Activated CD4-positive, alpha-beta memory T cell treated with anti-CD3 and anti-CD28 coated beads, Interleukin-2, amount 10 ng/mL, durations not matched to agents 7 days and 5 days (primary cell): Measurements from ENCODE around the gene NUDT13. TPM values are rescaled to one million over a fixed set of nuclear protein-coding genes. Genes with fewer than 3 reads are reported as not detected.
"Not testable (repeated sequence)": the region's sequence is repeated elsewhere in the genome, so short reads cannot be mapped to it uniquely, and the experiment has no call there.

Experiments
- CTCF ChIA-PET: fragments of 350-600 bp; sonication (Branson Sonifier 250); formaldehyde crosslinking; loops from one replicate; lab custom pipeline; 2021; ENCODE audit warnings: antibody characterized with exemption, inconsistent platforms; lab: Charles Lee
- POLR2A ChIA-PET: fragments of 350-600 bp; sonication (Branson Sonifier 250); formaldehyde crosslinking; loops from one replicate; lab custom pipeline; 2021; ENCODE audit warnings: antibody characterized with exemption; lab: Charles Lee
- DNase-seq: peaks from one replicate; pipeline ENCODE4 v3.0.0-alpha.2; 2020
- H3K27ac Mint-ChIP-seq: one replicate; pipeline ENCODE4 v1.8.0; 2021; ENCODE audit warnings: mild to moderate bottlenecking, mixed read lengths
- H3K27me3 Mint-ChIP-seq: one replicate; pipeline ENCODE4 v1.8.0; 2021; ENCODE audit warnings: mixed read lengths
- H3K36me3 Mint-ChIP-seq: one replicate; pipeline ENCODE4 v1.8.0; 2021; ENCODE audit warnings: low read depth, mixed read lengths
- H3K4me1 Mint-ChIP-seq: one replicate; pipeline ENCODE4 v1.8.0; 2021; ENCODE audit warnings: mixed read lengths
- H3K4me3 Mint-ChIP-seq: one replicate; pipeline ENCODE4 v1.8.0; 2021; ENCODE audit warnings: mild to moderate bottlenecking, mixed read lengths
- H3K9me3 Mint-ChIP-seq: one replicate; pipeline ENCODE4 v1.8.0; 2021; ENCODE audit warnings: mixed read lengths
- total RNA-seq, 2 experiments: library from RNA; stranded (reverse); gene quantifications; one replicate each; pipeline ENCODE4 v1.2.3, GENCODE V29; 2021

NUDT13 gene
- total RNA-seq, 2 experiments from 2014 or later, result 1.5 to 1.6 TPM

DNA sequence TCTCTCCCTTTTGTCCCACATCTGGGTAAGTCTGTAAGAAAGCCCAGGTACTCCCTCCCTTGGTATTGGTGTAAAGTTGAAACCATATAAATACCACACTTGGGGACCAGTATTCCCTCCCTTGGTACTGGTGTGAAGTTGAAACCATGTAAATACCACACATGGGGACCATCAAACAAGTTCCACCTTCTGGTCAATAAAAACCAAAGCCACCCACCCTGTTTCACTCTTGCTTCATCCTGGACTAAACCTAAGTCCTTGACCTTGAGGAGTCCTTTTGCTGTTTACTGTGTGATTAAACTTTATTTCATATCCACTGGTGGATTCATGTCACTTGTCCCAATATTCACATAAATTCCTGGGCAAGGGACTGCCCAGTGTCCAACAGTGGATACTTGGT lies 22.0 kb upstream of the NUDT13 start:
- Mint-ChIP-seq H3K27me3 (no peaks in the 10 kb centered on the region), H3K4me1 (peaks cover 10% of the 10 kb centered on the region), H3K36me3 (peaks cover 7% of the 10 kb centered on the region), H3K27ac (no peak overlapping the region), H3K4me3 (no peak overlapping the region), H3K9me3 (no peaks in the 10 kb centered on the region)
- CTCF ChIA-PET, result no interaction called here
- POLR2A ChIA-PET, result interaction anchor here (1.5 kb wide), 1 partner anchor 159 kb away, joined by 4 read pairs; the partner anchor contains the start of gene DNAJC9
- DNase-seq, result no peak

DNA sequence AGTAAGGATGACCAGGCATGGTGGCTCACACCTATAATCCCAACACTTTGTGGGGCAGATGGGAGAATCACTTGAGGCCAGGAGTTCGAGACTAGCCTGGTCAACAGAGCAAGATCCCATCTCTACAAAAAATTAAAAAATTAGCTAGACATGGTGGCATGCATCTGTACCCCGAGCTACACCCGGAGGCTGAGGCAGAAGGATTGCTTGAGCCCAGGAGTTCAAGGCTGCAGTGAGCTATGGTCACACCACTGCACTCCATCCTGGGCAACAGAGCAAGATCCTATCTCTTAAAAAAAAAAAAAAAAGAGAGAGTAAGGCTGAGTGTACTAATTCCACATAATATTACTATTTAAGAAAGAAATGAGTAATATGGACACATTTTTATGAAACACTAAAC lies 17.4 kb upstream of the NUDT13 start:
- ChIA-PET POLR2A (interaction anchor here (1.1 kb wide), 1 partner anchor 13 kb away, joined by 3 read pairs; no protein-coding TSS in a partner anchor), CTCF (interaction anchor here (0.7 to 4.9 kb wide), 2 partner anchors 37 to 66 kb away, joined by 3 to 59 read pairs; no protein-coding TSS in a partner anchor)
- Mint-ChIP-seq H3K4me1 (peaks cover 33% of the 10 kb centered on the region), H3K36me3 (peaks cover 7% of the 10 kb centered on the region), H3K27me3 (no peaks in the 10 kb centered on the region), H3K27ac (no peak overlapping the region), H3K9me3 (no peaks in the 10 kb centered on the region), H3K4me3 (no peak overlapping the region)
- DNase-seq, result no peak

DNA sequence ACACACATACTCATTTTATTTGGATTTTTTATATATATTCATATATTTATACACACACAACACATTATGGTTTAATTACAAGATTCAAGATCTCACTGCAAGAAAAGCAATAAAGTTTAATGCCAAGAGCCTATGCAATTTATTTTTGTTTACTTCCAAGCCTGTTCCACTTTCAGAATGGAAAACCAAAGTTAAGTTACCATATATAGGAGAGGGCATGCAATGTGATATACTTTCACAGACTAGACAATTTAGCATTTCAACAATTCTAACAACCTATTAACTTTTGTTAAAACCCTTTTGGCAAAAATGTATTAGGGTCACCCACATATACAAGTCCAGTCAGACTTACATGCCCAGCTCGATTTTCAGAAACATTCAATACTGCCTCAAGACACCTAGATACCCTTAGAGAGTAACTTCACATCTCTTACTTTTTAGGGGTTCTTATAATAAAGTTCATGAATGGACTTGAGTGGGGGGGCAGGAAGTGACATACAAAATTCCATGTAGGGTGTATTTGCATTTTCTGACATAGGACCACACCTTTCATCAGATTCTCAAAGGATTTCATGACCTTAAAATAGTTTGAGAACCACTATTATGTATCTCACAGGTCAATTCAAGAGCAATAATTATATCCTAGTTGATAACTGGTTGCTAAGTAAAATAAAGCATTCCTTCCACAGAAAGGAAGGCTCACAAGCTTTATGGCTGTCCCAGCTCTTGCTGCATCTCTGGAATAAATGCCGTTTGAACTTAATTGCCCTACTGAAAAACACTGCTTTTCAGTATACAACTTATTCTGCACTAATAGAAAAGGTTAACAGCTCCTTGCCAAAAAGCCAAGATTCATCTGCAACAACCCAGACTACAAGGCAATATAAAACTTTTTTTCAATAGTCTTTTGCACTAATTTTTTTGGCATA lies 16.1 kb upstream of the NUDT13 start:
- Mint-ChIP-seq H3K27ac (no peak overlapping the region), H3K36me3 (peaks cover 7% of the 10 kb centered on the region), H3K9me3 (no peaks in the 10 kb centered on the region), H3K4me3 (peak overlapping the region; percentile 92), H3K4me1 (peaks cover 29% of the 10 kb centered on the region), H3K27me3 (no peaks in the 10 kb centered on the region)
- POLR2A ChIA-PET, result interaction anchor here (1.3 to 3.8 kb wide), 4 partner anchors 16 to 74 kb away, joined by 3 to 35 read pairs (median 16); partner anchors contain the start of genes ECD, FAM149B1 and NUDT13
- no peak for DNase-seq
- CTCF ChIA-PET, result interaction anchor here (0.6 to 4.9 kb wide), 6 partner anchors 18 to 103 kb away, joined by 3 to 59 read pairs (median 22); partner anchors contain the start of genes ECD and FAM149B1

DNA sequence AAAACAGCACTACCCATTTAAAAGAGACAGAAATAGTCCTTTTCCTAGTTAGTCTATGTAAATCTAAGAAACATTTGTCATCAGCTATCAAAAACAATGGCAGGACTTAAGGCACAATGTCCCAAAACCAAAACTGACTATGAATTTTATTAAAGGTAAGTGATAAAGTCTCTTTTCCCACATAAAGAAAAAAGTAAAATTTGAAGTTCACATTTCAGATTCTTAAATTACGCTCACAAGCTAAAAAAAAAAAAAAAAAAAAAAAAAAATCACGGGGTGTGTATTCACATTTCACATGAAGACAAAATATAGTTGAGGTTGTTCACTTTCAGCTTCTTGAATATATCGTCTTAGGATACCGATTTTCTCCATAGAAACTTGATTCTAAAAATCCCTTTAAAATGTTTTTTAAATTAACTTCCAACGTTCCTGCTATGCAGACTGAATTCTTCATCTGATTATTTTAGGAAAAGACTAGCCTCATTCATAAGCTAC lies 15.2 kb upstream of the NUDT13 start:
- H3K27ac Mint-ChIP-seq, result peak overlapping the region; percentile 88
- ChIA-PET POLR2A (interaction anchor here (1.1 to 3.8 kb wide), 14 partner anchors 10 to 469 kb away, joined by 3 to 35 read pairs (median 5); partner anchors contain the start of genes CFAP70, DNAJC9, ECD and FAM149B1), CTCF (interaction anchor here (0.6 to 4.9 kb wide), 16 partner anchors 12 to 1502 kb away, joined by 3 to 65 read pairs (median 6); partner anchors contain the start of genes ECD, FAM149B1 and NUDT13)
- no peak for DNase-seq
- no peaks in the 10 kb centered on the region for H3K9me3 Mint-ChIP-seq
- no peaks in the 10 kb centered on the region for H3K27me3 Mint-ChIP-seq
- peaks cover 29% of the 10 kb centered on the region for H3K4me1 Mint-ChIP-seq
- H3K36me3 Mint-ChIP-seq, result peaks cover 7% of the 10 kb centered on the region
- peak overlapping the region; percentile 92 for H3K4me3 Mint-ChIP-seq

DNA sequence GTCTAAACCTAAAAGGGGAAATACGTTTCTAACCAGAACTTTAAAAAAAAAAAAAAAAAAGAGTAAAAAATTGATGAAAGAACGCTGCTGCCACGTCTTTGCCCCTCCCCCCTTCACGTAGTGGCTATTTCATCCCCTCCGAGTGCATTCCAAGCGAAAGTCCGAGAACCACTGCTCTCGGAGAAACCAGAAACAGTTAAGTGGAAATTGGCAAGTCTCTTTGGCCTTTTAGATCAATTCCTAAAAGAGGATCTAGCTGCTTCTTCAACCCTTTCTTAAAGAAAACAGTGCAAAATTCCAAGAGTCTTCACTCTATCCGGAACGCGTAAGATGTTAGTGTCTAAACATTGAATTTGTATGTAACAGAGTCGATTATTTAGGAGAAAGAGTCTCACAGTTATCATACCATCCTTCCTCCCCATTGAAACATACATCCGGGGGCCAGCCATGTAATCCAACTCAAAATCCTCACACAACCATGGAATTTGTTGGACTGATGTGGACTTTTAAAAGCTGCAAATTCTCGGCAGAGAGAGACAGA lies 14.7 kb upstream of the NUDT13 start:
- H3K4me1 Mint-ChIP-seq, result peaks cover 29% of the 10 kb centered on the region
- CTCF ChIA-PET, result interaction anchor here (0.5 to 4.9 kb wide), 27 partner anchors 12 to 1503 kb away, joined by 3 to 65 read pairs (median 4); partner anchors contain the start of genes ECD, FAM149B1, MRPS16 and NUDT13
- H3K9me3 Mint-ChIP-seq, result no peaks in the 10 kb centered on the region
- H3K36me3 Mint-ChIP-seq, result peaks cover 7% of the 10 kb centered on the region
- no peaks in the 10 kb centered on the region for H3K27me3 Mint-ChIP-seq
- H3K4me3 Mint-ChIP-seq, result peak overlapping the region; percentile 92
- peak overlapping the region; percentile 88 for H3K27ac Mint-ChIP-seq
- DNase-seq, result peak; percentile 50
- POLR2A ChIA-PET, result interaction anchor here (0.6 to 3.8 kb wide), 20 partner anchors 11 to 470 kb away, joined by 3 to 35 read pairs (median 4); partner anchors contain the start of genes CFAP70, DNAJC9, ECD and FAM149B1

DNA sequence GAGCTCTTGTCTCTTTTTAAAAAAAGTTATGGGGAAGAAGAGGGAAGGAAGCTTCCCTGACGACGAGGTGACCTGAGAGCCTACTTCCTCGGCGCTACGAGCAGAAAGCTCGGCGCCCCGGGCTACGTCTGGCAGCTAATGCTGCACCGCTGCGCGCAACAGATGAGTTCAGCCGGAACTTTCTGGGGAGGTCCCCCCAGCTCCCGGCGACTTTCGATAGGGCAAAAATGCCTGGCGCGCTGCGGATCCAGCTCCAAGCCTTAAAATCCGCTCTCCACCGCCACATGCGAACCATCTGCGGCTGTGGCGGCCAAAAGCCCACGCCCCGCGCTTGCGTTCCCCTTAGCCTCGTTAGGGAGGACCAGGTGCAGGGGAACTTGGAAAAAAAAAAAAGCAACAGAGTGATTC lies 14.2 kb upstream of the NUDT13 start:
- CTCF ChIA-PET, result interaction anchor here (0.5 to 4.9 kb wide), 22 partner anchors 13 to 1198 kb away, joined by 3 to 65 read pairs (median 5); partner anchors contain the start of genes ECD, FAM149B1, MRPS16 and NUDT13
- peak overlapping the region; percentile 92 for H3K4me3 Mint-ChIP-seq
- peaks cover 7% of the 10 kb centered on the region for H3K36me3 Mint-ChIP-seq
- POLR2A ChIA-PET, result interaction anchor here (0.6 to 3.8 kb wide), 19 partner anchors 11 to 470 kb away, joined by 3 to 35 read pairs (median 4); partner anchors contain the start of genes CFAP70, DNAJC9, ECD and FAM149B1
- H3K27me3 Mint-ChIP-seq, result no peaks in the 10 kb centered on the region
- H3K9me3 Mint-ChIP-seq, result no peaks in the 10 kb centered on the region
- peak overlapping the region; percentile 88 for H3K27ac Mint-ChIP-seq
- DNase-seq, result peak; percentile 79
- peaks cover 29% of the 10 kb centered on the region for H3K4me1 Mint-ChIP-seq

DNA sequence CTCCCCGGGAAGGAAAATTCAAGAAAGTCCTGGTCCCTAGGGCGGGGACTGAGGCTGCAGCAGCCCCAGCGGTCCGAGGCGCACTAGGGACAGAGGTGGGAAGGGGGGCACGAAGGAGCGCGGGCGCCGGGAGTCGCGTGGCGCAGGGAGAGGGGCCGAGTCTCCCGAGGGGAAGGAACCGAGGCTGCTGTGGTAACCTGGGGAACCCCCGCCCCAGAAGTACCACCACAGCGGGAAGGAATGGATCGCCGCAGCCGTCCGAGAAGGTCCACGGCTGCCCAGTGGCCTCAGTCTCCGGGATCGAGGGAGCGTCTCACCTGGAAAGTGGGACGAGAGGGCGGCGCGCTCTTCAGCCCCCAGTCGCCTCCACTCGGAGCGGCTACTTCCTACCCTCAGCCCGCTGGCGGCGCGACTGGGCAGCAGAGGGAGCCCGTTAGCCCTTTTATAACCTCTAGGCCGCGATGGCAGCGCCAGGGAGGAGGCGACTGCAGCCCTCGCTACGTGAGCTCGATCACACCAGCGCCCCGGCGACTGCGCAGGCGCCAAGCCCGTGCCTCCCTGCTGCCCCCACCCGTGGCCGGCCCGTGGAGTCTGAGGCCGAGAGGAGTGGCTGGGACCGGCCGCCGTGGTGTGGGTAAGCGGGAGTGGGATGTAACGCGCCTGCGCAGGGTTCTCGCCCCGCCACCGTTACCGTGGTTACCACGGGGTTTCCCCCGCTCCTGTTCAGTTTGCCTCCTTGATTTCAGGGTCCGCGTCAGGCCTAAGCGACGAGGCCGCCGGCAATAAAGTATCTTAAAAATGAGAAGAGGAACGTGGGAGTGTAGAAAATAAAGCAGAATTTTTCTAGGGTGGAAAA lies 13.6 kb upstream of the NUDT13 start, which contains the start of gene P4HA1:
TSS of gene P4HA1 (minus strand) at position 418 of the 856 bp plus-strand sequence. CDS start 21,983 bp downstream, outside the sequence.
- peaks cover 29% of the 10 kb centered on the region for H3K4me1 Mint-ChIP-seq
- no peaks in the 10 kb centered on the region for H3K9me3 Mint-ChIP-seq
- H3K27ac Mint-ChIP-seq, result peak within 1 kb of the TSS; percentile 88
- peak; percentile 98 for DNase-seq
- H3K4me3 Mint-ChIP-seq, result peak within 1 kb of the TSS; percentile 92
- H3K27me3 Mint-ChIP-seq, result no peaks in the 10 kb centered on the region
- ChIA-PET CTCF (interaction anchor here (0.6 to 4.9 kb wide), 27 partner anchors 9 to 641 kb away, joined by 3 to 65 read pairs (median 4); partner anchors contain the start of genes ECD, FAM149B1, MRPS16 and NUDT13), POLR2A (interaction anchor here (0.6 to 3.8 kb wide), 22 partner anchors 12 to 405 kb away, joined by 3 to 35 read pairs (median 4); partner anchors contain the start of genes CFAP70, DNAJC9, ECD and FAM149B1)
- H3K36me3 Mint-ChIP-seq, result peaks cover 7% of the 10 kb centered on the region

DNA sequence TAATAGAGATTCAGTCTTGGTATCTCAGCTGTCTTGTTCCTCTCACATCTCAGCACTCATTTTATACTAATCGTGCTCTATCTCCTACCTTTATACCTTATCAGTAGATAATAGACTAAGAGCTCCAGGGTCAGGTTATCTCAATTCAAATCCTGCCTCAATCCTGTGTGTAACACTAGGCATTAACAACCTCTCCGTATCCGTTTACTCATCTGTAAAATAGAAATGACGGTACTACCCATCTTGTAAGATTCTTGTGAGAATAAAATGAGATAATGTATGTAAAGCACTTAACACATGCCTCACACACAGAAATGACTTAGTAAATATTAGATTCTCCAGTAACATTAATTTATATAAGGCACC lies 13.0 kb upstream of the NUDT13 start:
- Mint-ChIP-seq H3K9me3 (no peaks in the 10 kb centered on the region), H3K4me1 (peaks cover 25% of the 10 kb centered on the region), H3K27me3 (no peaks in the 10 kb centered on the region), H3K4me3 (peak overlapping the region; percentile 92), H3K36me3 (peaks cover 5% of the 10 kb centered on the region), H3K27ac (peak overlapping the region; percentile 88)
- ChIA-PET POLR2A (interaction anchor here (0.6 to 3.8 kb wide), 10 partner anchors 13 to 398 kb away, joined by 3 to 35 read pairs (median 4); partner anchors contain the start of genes DNAJC9, ECD, FAM149B1 and MRPS16), CTCF (interaction anchor here (0.6 to 4.9 kb wide), 19 partner anchors 9 to 528 kb away, joined by 3 to 65 read pairs (median 5); partner anchors contain the start of genes ECD, FAM149B1 and NUDT13)
- DNase-seq, result no peak

DNA sequence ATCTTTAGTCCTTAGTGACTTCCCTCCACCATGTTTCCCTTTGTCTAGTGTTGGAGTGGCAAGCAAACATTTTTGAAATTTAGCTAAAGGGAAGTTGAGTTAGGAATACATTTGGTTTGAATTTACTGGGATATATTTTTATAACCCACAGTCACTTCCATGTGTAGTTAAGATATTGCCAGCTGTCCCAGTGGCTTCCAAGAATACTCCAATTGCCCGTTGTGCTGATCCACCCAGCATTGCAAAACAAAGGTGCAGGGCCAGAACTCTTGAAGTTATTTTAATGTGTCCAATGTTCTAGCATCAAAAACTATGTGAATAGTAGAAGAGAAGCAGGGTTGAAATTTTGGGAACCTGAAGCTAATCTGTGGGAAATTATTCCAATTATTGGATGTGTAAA lies 11.1 kb upstream of the NUDT13 start:
- Mint-ChIP-seq H3K27ac (no peak overlapping the region), H3K9me3 (no peaks in the 10 kb centered on the region), H3K4me1 (peaks cover 17% of the 10 kb centered on the region), H3K36me3 (peaks cover 2% of the 10 kb centered on the region), H3K4me3 (no peak overlapping the region), H3K27me3 (no peaks in the 10 kb centered on the region)
- POLR2A ChIA-PET, result interaction anchor here (0.6 to 1.0 kb wide), 2 partner anchors 11 to 16 kb away, joined by 3 read pairs; partner anchors contain the start of gene NUDT13
- CTCF ChIA-PET, result interaction anchor here (0.6 to 4.8 kb wide), 4 partner anchors 10 to 60 kb away, joined by 3 to 65 read pairs (median 4); partner anchors contain the start of gene NUDT13
- no peak for DNase-seq

DNA sequence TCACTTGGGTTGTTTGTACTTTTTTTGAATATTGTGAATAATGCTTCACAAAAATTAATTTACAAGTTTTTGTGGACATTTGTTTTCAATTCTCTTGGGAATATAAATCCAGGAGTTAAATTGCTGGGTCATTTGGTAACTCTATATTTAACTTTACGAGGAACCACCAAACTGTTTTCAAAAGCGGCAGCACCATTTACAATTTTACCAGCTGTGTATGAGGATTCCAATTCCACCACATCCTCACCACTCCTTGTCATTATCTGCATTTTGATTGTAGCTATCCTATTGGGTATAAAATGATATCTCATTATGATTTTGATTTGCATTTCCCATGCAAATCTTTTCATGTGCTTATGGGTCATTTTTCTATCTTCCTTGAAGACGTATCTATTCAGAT lies 4.0 kb upstream of the NUDT13 start:
- DNase-seq, result no peak
- Mint-ChIP-seq H3K4me3 (no peak overlapping the region), H3K27me3 (no peaks in the 10 kb centered on the region), H3K27ac (no peak overlapping the region), H3K4me1 (peaks cover 9% of the 10 kb centered on the region), H3K36me3 (peaks cover 38% of the 10 kb centered on the region), H3K9me3 (peaks cover 15% of the 10 kb centered on the region)
- ChIA-PET CTCF (interaction anchor here (0.6 to 1.0 kb wide), 2 partner anchors 10 to 308 kb away, joined by 3 read pairs; partner anchors contain the start of gene P4HA1), POLR2A (no interaction called here)

DNA sequence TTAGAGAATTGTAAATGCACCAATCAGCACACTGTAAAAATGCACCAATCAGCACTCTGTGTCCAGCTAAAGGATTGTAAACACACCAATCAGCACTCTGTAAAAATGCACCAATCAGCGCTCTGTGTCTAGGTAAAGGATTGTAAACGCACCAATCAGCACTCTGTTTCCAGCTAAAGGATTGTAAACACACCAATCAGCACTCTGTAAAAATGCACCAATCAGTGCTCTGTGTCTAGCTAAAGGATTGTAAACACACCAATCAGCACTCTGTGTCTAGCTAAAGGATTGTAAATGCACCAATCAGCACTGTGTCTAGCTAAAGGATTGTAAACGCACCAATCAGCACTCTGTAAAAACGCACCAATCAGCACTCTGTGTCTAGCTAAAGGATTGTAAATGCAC lies 1.0 kb upstream of the NUDT13 start:
- CTCF ChIA-PET, result interaction anchor here (5.3 kb wide), 1 partner anchor 12 kb away, joined by 65 read pairs; the partner anchor contains the start of gene P4HA1
- POLR2A ChIA-PET, result interaction anchor here (1.1 to 3.1 kb wide), 3 partner anchors 9 to 59 kb away, joined by 3 to 35 read pairs (median 6); partner anchors contain the start of gene P4HA1

More for the DNA sequence above, 1.0 kb upstream of the NUDT13 start:
- Mint-ChIP-seq H3K36me3 (peaks cover 38% of the 10 kb centered on the region), H3K9me3 (peaks cover 15% of the 10 kb centered on the region), H3K4me1 (peaks cover 13% of the 10 kb centered on the region)
- H3K27ac Mint-ChIP-seq, DNase-seq, H3K27me3 Mint-ChIP-seq, H3K4me3 Mint-ChIP-seq: not testable (repeated sequence)
